Keratinocyte (primary cell): ENCODE measurements around the gene COX6B1.

Source experiments
- EZH2 ChIP-seq: IDR thresholded peaks from one replicate; pipeline ENCODE4 v1.6.1; 2012; ENCODE audit warnings: inconsistent platforms, mild to moderate bottlenecking, low read length, moderate library complexity
- TF ChIP-seq, protein P1 (sequence below), 3 experiments: IDR thresholded peaks in 1 of 3; conservative IDR thresholded peaks in 1 of 3; optimal IDR thresholded peaks in 1 of 3; 2 replicates in 2 of 3; 3 replicates in 1 of 3; pipeline versions ENCODE3 to v1.5.1; 2011; ENCODE audit warnings: low read length in 3 of 3, mild to moderate bottlenecking in 3 of 3, moderate library complexity in 2 of 3, control low read depth in 1 of 3, inconsistent platforms in 1 of 3; ENCODE audit not compliant: insufficient read depth in 2 of 3; ENCODE audit errors: extremely low read depth in 1 of 3

DNA sequence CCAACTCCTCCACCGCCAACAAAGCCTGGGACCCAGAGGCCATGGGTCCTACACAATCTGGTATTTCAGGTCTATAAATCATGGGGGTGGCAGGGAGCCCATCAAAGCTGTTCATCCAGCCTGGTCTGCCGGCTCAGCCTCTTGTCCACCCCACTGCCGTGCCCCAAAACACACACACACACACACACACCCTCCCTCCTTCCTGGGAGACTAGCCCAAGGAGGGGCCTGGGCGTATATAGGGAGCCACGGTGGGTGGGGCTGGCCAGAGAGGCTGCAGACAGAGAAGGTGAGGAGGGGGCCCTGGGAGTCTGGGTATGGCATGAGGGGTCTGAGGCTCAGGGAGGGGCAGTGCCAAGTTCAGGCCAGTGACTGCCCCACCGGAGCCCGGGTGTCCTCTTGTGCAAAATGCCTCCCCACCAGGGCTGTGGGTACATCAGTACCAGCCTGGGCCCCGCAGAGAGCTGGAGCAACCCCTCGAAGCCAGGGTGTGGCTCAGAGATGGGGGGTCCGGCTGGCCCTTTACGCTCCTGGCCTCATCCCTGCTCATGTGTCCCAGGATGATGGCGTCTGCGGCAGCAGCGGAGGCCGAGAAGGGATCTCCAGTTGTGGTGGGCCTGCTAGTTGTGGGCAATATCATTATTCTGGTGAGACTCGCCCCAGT is 18.3 kb downstream of the COX6B1 start, which contains the start of gene UPK1A:
- TF ChIP-seq, protein P1, sequence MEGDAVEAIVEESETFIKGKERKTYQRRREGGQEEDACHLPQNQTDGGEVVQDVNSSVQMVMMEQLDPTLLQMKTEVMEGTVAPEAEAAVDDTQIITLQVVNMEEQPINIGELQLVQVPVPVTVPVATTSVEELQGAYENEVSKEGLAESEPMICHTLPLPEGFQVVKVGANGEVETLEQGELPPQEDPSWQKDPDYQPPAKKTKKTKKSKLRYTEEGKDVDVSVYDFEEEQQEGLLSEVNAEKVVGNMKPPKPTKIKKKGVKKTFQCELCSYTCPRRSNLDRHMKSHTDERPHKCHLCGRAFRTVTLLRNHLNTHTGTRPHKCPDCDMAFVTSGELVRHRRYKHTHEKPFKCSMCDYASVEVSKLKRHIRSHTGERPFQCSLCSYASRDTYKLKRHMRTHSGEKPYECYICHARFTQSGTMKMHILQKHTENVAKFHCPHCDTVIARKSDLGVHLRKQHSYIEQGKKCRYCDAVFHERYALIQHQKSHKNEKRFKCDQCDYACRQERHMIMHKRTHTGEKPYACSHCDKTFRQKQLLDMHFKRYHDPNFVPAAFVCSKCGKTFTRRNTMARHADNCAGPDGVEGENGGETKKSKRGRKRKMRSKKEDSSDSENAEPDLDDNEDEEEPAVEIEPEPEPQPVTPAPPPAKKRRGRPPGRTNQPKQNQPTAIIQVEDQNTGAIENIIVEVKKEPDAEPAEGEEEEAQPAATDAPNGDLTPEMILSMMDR (optimal IDR thresholded peaks at IDR 0.05 in 1 of 3, IDR thresholded peaks at IDR 0.05 in 1 of 3, conservative IDR thresholded peaks at IDR 0.05 in 1 of 3; ENCODE audit: extremely low read depth in 1 of 3, insufficient read depth in 2 of 3, low read length in 3 of 3) = no peak
- TF ChIP-seq EZH2 = no peak
